Breast epithelium (tissue), 4 donors: Measurements from ENCODE around the gene PHLDA1. TPM values are rescaled to one million over a fixed set of nuclear protein-coding genes. Genes with fewer than 3 reads are reported as not detected.

Source experiments
- DNase-seq, 2 donors: peaks; one replicate each; pipeline ENCODE4 v3.0.0-alpha.2; 2019; ENCODE audit warnings: low spot score in 2 of 2
- H3K27ac ChIP-seq, 2 donors: fragments of 200-600 bp; sonication (generic) in 1 of 2; one replicate each; pipeline ENCODE4 v1.5.1; 2016 to 2019; ENCODE audit warnings: mild to moderate bottlenecking in 1 of 2
- H3K27me3 ChIP-seq, 2 donors: fragments of 200-600 bp; sonication (generic) in 1 of 2; one replicate each; pipeline versions ENCODE4 v1.5.1 to v1.6.0; 2017 to 2019; ENCODE audit warnings: control low read depth in 1 of 2, mild to moderate bottlenecking in 1 of 2
- H3K36me3 ChIP-seq: fragments of 200-600 bp; one replicate; pipeline ENCODE4 v1.5.1; 2019
- H3K4me1 ChIP-seq, 2 donors: fragments of 200-600 bp; sonication (generic); one replicate each; pipeline ENCODE4 v1.5.1; 2016 to 2019; ENCODE audit warnings: control low read depth in 1 of 2
- H3K4me3 ChIP-seq, 3 donors: fragments of 200-600 bp; sonication (generic); 1 replicate in 2 of 3; 2 replicates in 1 of 3; pipeline ENCODE4 v1.5.1; 2016 to 2019; ENCODE audit warnings: mild to moderate bottlenecking in 3 of 3, moderate library complexity in 2 of 3
- H3K9me3 ChIP-seq, 2 donors: fragments of 200-600 bp; sonication (generic) in 1 of 2; one replicate each; pipeline ENCODE4 v1.5.1; 2016 to 2019; ENCODE audit warnings: control low read depth in 1 of 2
- CTCF ChIP-seq, 3 donors: fragments of 450-650 bp; IDR thresholded peaks; one replicate each; pipeline ENCODE4 v1.5.1; 2016 to 2017; ENCODE audit warnings: antibody characterized with exemption in 3 of 3, mild to moderate bottlenecking in 3 of 3, moderate library complexity in 3 of 3
- POLR2A ChIP-seq: fragments of 450-650 bp; IDR thresholded peaks from one replicate; pipeline ENCODE4 v1.6.1; 2016; ENCODE audit warnings: antibody characterized with exemption, mild to moderate bottlenecking, moderate library complexity
- POLR2AphosphoS5 ChIP-seq, 3 donors: sonication (generic); formaldehyde crosslinking; IDR thresholded peaks; one replicate each; pipeline ENCODE4 v1.6.1; 2017; ENCODE audit warnings: antibody characterized with exemption in 3 of 3
- intact Hi-C: fragments of 100-400 bp; cut with DNase I; formaldehyde crosslinking; loops from one replicate; pipeline ENCODE4 v1.15.1; 2023; ENCODE audit warnings: low total_unique reads
- total RNA-seq, 3 donors: library from RNA; depleted of rRNA; stranded (reverse); fragments of >200 nt; gene quantifications; one replicate each; pipeline ENCODE4 v1.1.0, GENCODE V29; 2016

Gene PHLDA1
- total RNA-seq, 3 donors from 2014 or later, result 5.8 to 32.6 (median 23.6) TPM

- Histone ChIP-seq H3K36me3 (no peaks in the 10 kb centered on the region), H3K4me1 (peaks cover 0 to 11% of the 10 kb centered on the region in 2 donors), H3K9me3 (no peaks in the 10 kb centered on the region), H3K27ac (no peak overlapping the region), H3K4me3 (no peak overlapping the region), H3K27me3 (no peaks in the 10 kb centered on the region)
- TF ChIP-seq CTCF (IDR thresholded peaks at IDR 0.05), result no peak
- TF ChIP-seq POLR2AphosphoS5 (IDR thresholded peaks at IDR 0.05), result no peak
- TF ChIP-seq POLR2A, result no peak
- intact Hi-C loops, result no loop called here
- no peak for DNase-seq
Measured at GRCh38 chr12:75976113-75976512, 55.5 kb downstream of the PHLDA1 start.

- TF ChIP-seq CTCF (IDR thresholded peaks at IDR 0.05) (no peak), POLR2A (no peak), POLR2AphosphoS5 (IDR thresholded peaks at IDR 0.05) (no peak)
- Histone ChIP-seq H3K27ac (no peak overlapping the region), H3K4me1 (peaks cover 0 to 11% of the 10 kb centered on the region in 2 donors), H3K36me3 (no peaks in the 10 kb centered on the region), H3K9me3 (no peaks in the 10 kb centered on the region), H3K27me3 (no peaks in the 10 kb centered on the region), H3K4me3 (no peak overlapping the region)
- no peak for DNase-seq
- intact Hi-C loops, result no loop called here
Measured at GRCh38 chr12:75975702-75976101, 55.9 kb downstream of the PHLDA1 start.

Other genes with a start within 250 kb of the PHLDA1 start
- 100 to 1,000 TPM; 356 to 419 (median 394) TPM for gene NAP1L1, start 52.9 kb upstream of the PHLDA1 start, total RNA-seq